SU-DHL-6 (cell line): ENCODE measurements around the gene TPST2.

Source experiments
- H2AFZ ChIP-seq: fragments of 200-600 bp; sonication (generic); 2 replicates; pipeline ENCODE4 v1.6.1; 2014; ENCODE audit warnings: low read depth, mild to moderate bottlenecking, moderate library complexity, mixed read lengths, antibody characterized with exemption, low read length; ENCODE audit not compliant: severe bottlenecking
- H3F3A ChIP-seq: fragments of 200-600 bp; shearing (Covaris generic); 2 replicates; pipeline ENCODE4 v1.6.0; 2016; ENCODE audit warnings: antibody characterized with exemption, mild to moderate bottlenecking; ENCODE audit not compliant: insufficient read depth
- H3K27ac ChIP-seq: fragments of 200-600 bp; sonication (generic); 2 replicates; pipeline ENCODE4 v1.5.1; 2016; ENCODE audit warnings: low read depth, mild to moderate bottlenecking, low read length, moderate library complexity, mixed read lengths
- H3K27me3 ChIP-seq: fragments of 200-600 bp; sonication (generic), shearing (Covaris generic); 2 replicates; pipeline ENCODE4 v1.6.0; 2014; ENCODE audit warnings: mild to moderate bottlenecking, low read length
- H3K36me3 ChIP-seq: fragments of 200-600 bp; sonication (generic); 2 replicates; pipeline ENCODE4 v1.6.1; 2014; ENCODE audit warnings: mild to moderate bottlenecking, low read length, mixed read lengths
- H3K4me2 ChIP-seq: fragments of 300-600, 200-600 bp; shearing (Covaris generic), sonication (generic); 2 replicates; pipeline ENCODE4 v1.6.0; 2014; ENCODE audit warnings: low read length, low read depth, mild to moderate bottlenecking; ENCODE audit not compliant: poor library complexity, severe bottlenecking
- H3K4me3 ChIP-seq: fragments of 200-600 bp; sonication (generic); 2 replicates; pipeline ENCODE4 v1.5.1; 2014; ENCODE audit warnings: antibody characterized with exemption, low read length, mild to moderate bottlenecking, mixed read lengths; ENCODE audit not compliant: insufficient read depth, poor library complexity, severe bottlenecking
- H3K79me2 ChIP-seq: fragments of 200-600 bp; sonication (generic); 2 replicates; pipeline ENCODE4 v1.6.1; 2014; ENCODE audit warnings: mild to moderate bottlenecking, low read length, moderate library complexity; ENCODE audit not compliant: insufficient read depth
- H3K9ac ChIP-seq: fragments of 200-600 bp; sonication (generic); 2 replicates; pipeline ENCODE4 v1.7.0; 2014; ENCODE audit warnings: mild to moderate bottlenecking, low read length
- H3K9me2 ChIP-seq: fragments of 200-600 bp; sonication (generic); replicated peaks from 2 replicates; pipeline ENCODE4 v1.6.1; 2014; ENCODE audit warnings: low read length; ENCODE audit not compliant: insufficient read depth
- H3K9me3 ChIP-seq: fragments of 200-600 bp; sonication (generic); 2 replicates; pipeline ENCODE4 v1.6.1; 2014; ENCODE audit warnings: low read length, mixed read lengths; ENCODE audit not compliant: insufficient read depth
- H4K20me1 ChIP-seq: fragments of 200-600 bp; sonication (generic); 2 replicates; pipeline ENCODE4 v1.6.1; 2014; ENCODE audit warnings: low read depth, mild to moderate bottlenecking, antibody characterized with exemption, low read length, moderate library complexity, mixed read lengths
- EZH2phosphoT487 ChIP-seq: fragments of 200-600 bp; sonication (generic), shearing (Covaris generic); conservative IDR thresholded peaks from 2 replicates; pipeline ENCODE4 v1.6.1; 2018; ENCODE audit warnings: mild to moderate bottlenecking, antibody characterized with exemption, low read length, moderate library complexity, mixed read lengths
- TF ChIP-seq, protein P1 (sequence below): fragments of 200-600 bp; sonication (generic); IDR thresholded peaks from one replicate; pipeline ENCODE4 v1.5.1; 2017; ENCODE audit warnings: antibody characterized with exemption, mild to moderate bottlenecking, low read length, moderate library complexity; ENCODE audit not compliant: insufficient read depth, poor library complexity, severe bottlenecking

TPST2 gene

DNA sequence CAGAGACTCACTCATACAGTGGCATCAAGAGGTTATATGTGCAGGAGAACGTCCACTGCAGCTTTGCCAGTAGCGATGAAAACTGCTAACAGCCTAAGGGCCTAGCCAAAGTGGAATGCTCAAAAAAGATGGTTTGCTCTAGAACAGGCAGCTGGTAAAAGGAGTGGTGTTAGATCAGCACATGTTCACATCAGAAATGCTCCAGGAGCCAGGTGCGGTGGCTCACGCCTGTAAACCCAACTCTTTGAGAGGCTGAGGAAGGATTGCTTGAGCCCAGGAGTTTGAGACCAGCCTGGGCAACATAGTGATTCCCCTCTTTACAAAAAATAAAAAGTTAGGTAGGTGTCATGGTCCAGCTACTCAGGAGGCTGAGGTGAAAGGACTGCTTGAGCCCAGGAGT is 67.3 kb downstream of the TPST2 start:
- Histone ChIP-seq H3K4me2 (no peak overlapping the region), H4K20me1 (no peaks in the 10 kb centered on the region), H3F3A (peaks cover 6% of the 10 kb centered on the region; the same call in 1 of the 2 replicates), H3K79me2 (no peaks in the 10 kb centered on the region), H2AFZ (no peak overlapping the region), H3K36me3 (no peaks in the 10 kb centered on the region), H3K27ac (no peak overlapping the region), H3K9me3 (no peaks in the 10 kb centered on the region), H3K9ac (no peak overlapping the region), H3K9me2 (no peaks in the 10 kb centered on the region), H3K27me3 (no peaks in the 10 kb centered on the region), H3K4me3 (no peak overlapping the region)
- TF ChIP-seq, protein P1, sequence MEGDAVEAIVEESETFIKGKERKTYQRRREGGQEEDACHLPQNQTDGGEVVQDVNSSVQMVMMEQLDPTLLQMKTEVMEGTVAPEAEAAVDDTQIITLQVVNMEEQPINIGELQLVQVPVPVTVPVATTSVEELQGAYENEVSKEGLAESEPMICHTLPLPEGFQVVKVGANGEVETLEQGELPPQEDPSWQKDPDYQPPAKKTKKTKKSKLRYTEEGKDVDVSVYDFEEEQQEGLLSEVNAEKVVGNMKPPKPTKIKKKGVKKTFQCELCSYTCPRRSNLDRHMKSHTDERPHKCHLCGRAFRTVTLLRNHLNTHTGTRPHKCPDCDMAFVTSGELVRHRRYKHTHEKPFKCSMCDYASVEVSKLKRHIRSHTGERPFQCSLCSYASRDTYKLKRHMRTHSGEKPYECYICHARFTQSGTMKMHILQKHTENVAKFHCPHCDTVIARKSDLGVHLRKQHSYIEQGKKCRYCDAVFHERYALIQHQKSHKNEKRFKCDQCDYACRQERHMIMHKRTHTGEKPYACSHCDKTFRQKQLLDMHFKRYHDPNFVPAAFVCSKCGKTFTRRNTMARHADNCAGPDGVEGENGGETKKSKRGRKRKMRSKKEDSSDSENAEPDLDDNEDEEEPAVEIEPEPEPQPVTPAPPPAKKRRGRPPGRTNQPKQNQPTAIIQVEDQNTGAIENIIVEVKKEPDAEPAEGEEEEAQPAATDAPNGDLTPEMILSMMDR: no peak
- no peak for TF ChIP-seq EZH2phosphoT487

DNA sequence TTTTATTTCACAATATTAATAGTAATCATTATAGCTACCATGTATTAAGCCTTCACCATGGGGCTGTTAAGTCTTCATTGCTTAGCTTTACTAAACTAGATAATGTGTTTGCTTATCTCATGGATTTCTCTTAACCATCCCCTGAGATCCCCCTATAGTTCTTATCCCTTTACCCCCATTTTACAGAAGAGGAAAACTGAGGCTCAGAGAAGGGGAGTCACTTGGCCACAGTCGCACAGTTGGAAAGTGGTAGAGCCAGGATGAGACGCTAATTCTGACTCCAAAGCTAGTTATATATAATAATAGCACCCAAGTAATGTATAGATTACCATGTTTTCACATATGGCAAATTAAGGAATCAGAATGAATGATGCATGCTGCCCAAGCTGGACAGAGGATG is 67.9 kb downstream of the TPST2 start:
- Histone ChIP-seq H3K4me3 (no peak overlapping the region), H2AFZ (no peak overlapping the region), H3K9me3 (no peaks in the 10 kb centered on the region), H3K79me2 (no peaks in the 10 kb centered on the region), H3K4me2 (no peak overlapping the region), H3K9me2 (no peaks in the 10 kb centered on the region), H3K27me3 (no peaks in the 10 kb centered on the region), H3F3A (peaks cover 6% of the 10 kb centered on the region; the same call in 1 of the 2 replicates), H3K36me3 (no peaks in the 10 kb centered on the region), H3K9ac (no peak overlapping the region), H3K27ac (no peak overlapping the region), H4K20me1 (no peaks in the 10 kb centered on the region)
- TF ChIP-seq, protein P1: no peak
- TF ChIP-seq EZH2phosphoT487: no peak

DNA sequence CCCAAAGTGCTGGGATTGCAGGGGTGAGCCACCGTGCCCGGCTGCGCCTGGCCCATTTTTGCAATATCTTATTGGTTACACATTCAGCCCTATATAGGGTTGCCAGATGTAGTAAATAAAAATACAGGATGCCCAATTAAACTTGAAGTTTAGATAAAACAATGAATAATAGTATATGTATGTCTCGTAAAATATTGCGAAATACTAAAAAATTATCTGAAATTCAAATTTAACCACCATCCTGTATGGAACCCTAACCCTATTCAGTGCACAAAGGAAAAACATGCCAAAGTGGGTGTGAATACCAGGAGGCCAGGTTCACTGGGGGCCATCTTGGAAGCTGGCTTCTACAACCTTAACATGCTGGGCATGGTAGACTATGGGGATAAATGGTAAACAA is 72.5 kb downstream of the TPST2 start:
- no peaks in the 10 kb centered on the region for H3K9me2 ChIP-seq
- no peak overlapping the region for H2AFZ ChIP-seq
- H3K27me3 ChIP-seq: no peaks in the 10 kb centered on the region
- no peak overlapping the region for H3K4me3 ChIP-seq
- H4K20me1 ChIP-seq: no peaks in the 10 kb centered on the region
- H3K36me3 ChIP-seq: no peaks in the 10 kb centered on the region
- no peaks in the 10 kb centered on the region for H3F3A ChIP-seq
- TF ChIP-seq EZH2phosphoT487: no peak
- TF ChIP-seq, protein P1: no peak
- H3K27ac ChIP-seq: no peak overlapping the region
- H3K4me2 ChIP-seq: no peak overlapping the region
- H3K9me3 ChIP-seq: no peaks in the 10 kb centered on the region
- H3K79me2 ChIP-seq: no peaks in the 10 kb centered on the region; the same call in 1 of the 2 replicates
- no peak overlapping the region for H3K9ac ChIP-seq

DNA sequence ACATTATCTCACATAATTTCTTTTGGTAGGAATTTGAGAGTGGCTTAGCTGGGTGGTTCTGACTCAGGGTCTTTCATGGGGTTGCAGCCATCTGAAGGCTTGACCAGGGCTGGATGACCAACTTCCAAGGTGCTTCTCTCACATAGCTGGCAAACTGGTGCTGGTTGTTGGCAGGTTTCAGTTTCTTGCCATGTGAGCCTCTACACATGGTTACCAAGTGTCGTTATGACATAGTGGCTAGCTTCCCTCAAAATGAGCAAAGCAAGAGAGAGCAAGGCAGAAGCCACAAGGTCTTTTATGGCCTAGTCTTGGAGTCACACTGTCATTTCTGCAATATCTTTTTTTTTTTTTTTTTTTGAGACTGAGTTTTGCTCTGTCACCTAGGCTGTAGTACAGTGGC is 73.4 kb downstream of the TPST2 start:
- TF ChIP-seq EZH2phosphoT487: no peak
- TF ChIP-seq, protein P1: no peak
- Histone ChIP-seq H3K27ac (no peak overlapping the region), H3K9me3 (no peaks in the 10 kb centered on the region), H3K4me3 (no peak overlapping the region), H3K9me2 (no peaks in the 10 kb centered on the region), H3K4me2 (no peak overlapping the region), H3K9ac (no peak overlapping the region), H3F3A (no peaks in the 10 kb centered on the region), H2AFZ (no peak overlapping the region), H3K36me3 (no peaks in the 10 kb centered on the region), H3K27me3 (no peaks in the 10 kb centered on the region), H4K20me1 (no peaks in the 10 kb centered on the region), H3K79me2 (peaks cover 9% of the 10 kb centered on the region)
